ENCODE results near the gene MAMLD1.
"Not testable (repeated sequence)": the region's sequence is repeated elsewhere in the genome, so short reads cannot be mapped to it uniquely, and the experiment has no call there.

MAMLD1 gene

GRCh38 chrX:150362599-150363481 is at the start of gene MAMLD1:
MAMLD1 (plus strand) TSS chrX:150363317; CDS start chrX:150445517, 82,200 bp downstream.
- peak; percentile 69 for DNase-seq

GRCh38 chrX:150313514-150313913 is 49.6 kb upstream of the MAMLD1 start:
- DNase-seq, result no peak

- DNase-seq, result no peak
Observed at GRCh38 chrX:150314186-150314585, 48.9 kb upstream of the MAMLD1 start.

- DNase-seq, result no peak
Observed at GRCh38 chrX:150316564-150316963, 46.6 kb upstream of the MAMLD1 start.

GRCh38 chrX:150323020-150323419 is 40.1 kb upstream of the MAMLD1 start:
- no peak for DNase-seq

GRCh38 chrX:150324035-150324728 is 38.9 kb upstream of the MAMLD1 start:
- DNase-seq, result no peak

- no peak for DNase-seq
Observed at GRCh38 chrX:150324919-150325318, 38.2 kb upstream of the MAMLD1 start.

- no peak for DNase-seq
Observed at GRCh38 chrX:150326541-150327247, 36.4 kb upstream of the MAMLD1 start.

GRCh38 chrX:150329282-150329681 is 33.8 kb upstream of the MAMLD1 start:
- DNase-seq, result no peak

- DNase-seq, result no peak
Observed at GRCh38 chrX:150329868-150330267, 33.2 kb upstream of the MAMLD1 start.

GRCh38 chrX:150332023-150332422 is 31.1 kb upstream of the MAMLD1 start:
- DNase-seq, result no peak

- no peak for DNase-seq
Observed at GRCh38 chrX:150334100-150334499, 29.0 kb upstream of the MAMLD1 start.

- DNase-seq, result no peak
Observed at GRCh38 chrX:150334981-150335380, 28.1 kb upstream of the MAMLD1 start.

- DNase-seq, result no peak
Observed at GRCh38 chrX:150337026-150337425, 26.1 kb upstream of the MAMLD1 start.

- no peak for DNase-seq
Observed at GRCh38 chrX:150337536-150337935, 25.6 kb upstream of the MAMLD1 start.

- DNase-seq, result no peak
Observed at GRCh38 chrX:150338615-150339014, 24.5 kb upstream of the MAMLD1 start.

GRCh38 chrX:150339736-150340135 is 23.4 kb upstream of the MAMLD1 start:
- DNase-seq, result no peak

GRCh38 chrX:150340326-150340725 is 22.8 kb upstream of the MAMLD1 start:
- not testable (repeated sequence) for DNase-seq

GRCh38 chrX:150347471-150347870 is 15.6 kb upstream of the MAMLD1 start:
- DNase-seq, result no peak

- DNase-seq, result no peak
Observed at GRCh38 chrX:150348365-150348764, 14.8 kb upstream of the MAMLD1 start.

GRCh38 chrX:150352114-150352513 is 11.0 kb upstream of the MAMLD1 start:
- DNase-seq, result no peak

GRCh38 chrX:150352581-150352980 is 10.5 kb upstream of the MAMLD1 start:
- no peak for DNase-seq

- no peak for DNase-seq
Observed at GRCh38 chrX:150355913-150356312, 7.2 kb upstream of the MAMLD1 start.

- DNase-seq, result no peak
Observed at GRCh38 chrX:150357790-150358189, 5.3 kb upstream of the MAMLD1 start.
